ENCODE results near the gene PPP1R2C. TPM values are rescaled to one million over a fixed set of nuclear protein-coding genes. Genes with fewer than 3 reads are reported as not detected.

PPP1R2C gene
- total and polyA plus RNA-seq, 4 donors = not detected

- H3K27me3 ChIP-seq (ENCODE audit: control insufficient read depth in 4 of 4, insufficient read depth in 4 of 4, low read length in 3 of 4) = peaks cover 0 to 3% (median 0%) of the 10 kb centered on the region in 4 donors
These were observed 18.1 kb downstream of the PPP1R2C start for GRCh38 chrX:42759881-42760280.

GRCh38 chrX:42755815-42756214 is 22.1 kb downstream of the PPP1R2C start:
- Histone ChIP-seq H3K4me3 (ENCODE audit: low read depth in 1 of 3, low read length in 3 of 3) (no peak overlapping the region), H3K9me3 (ENCODE audit: control insufficient read depth in 4 of 4, low read length in 3 of 4) (no peaks in the 10 kb centered on the region), H3K4me1 (ENCODE audit: control insufficient read depth in 4 of 4, insufficient read depth in 4 of 4, low read length in 3 of 4) (no peaks in the 10 kb centered on the region), H3K27ac (ENCODE audit: low read depth in 1 of 2, low read length in 2 of 2) (no peak overlapping the region), H3K27me3 (ENCODE audit: control insufficient read depth in 4 of 4, insufficient read depth in 4 of 4, low read length in 3 of 4) (no peaks in the 10 kb centered on the region), H3K36me3 (ENCODE audit: control insufficient read depth in 4 of 4, insufficient read depth in 3 of 4, low read depth in 1 of 4, low read length in 3 of 4) (no peaks in the 10 kb centered on the region), H3K9ac (ENCODE audit: low read depth in 1 of 2, low read length in 2 of 2) (no peak overlapping the region)
- DNase-seq (ENCODE audit: low spot score) = no peak
- TF ChIP-seq NR2F2 (IDR thresholded peaks at IDR 0.05) (no peak), JUND (IDR thresholded peaks at IDR 0.05) (no peak), SP1 (IDR thresholded peaks at IDR 0.05) (no peak), YY1 (IDR thresholded peaks at IDR 0.05) (no peak), FOXA1 (IDR thresholded peaks at IDR 0.05) (no peak), EGR1 (IDR thresholded peaks at IDR 0.05; ENCODE audit: low read depth in 2 of 2) (no peak)
- TF ChIP-seq, protein P1, sequence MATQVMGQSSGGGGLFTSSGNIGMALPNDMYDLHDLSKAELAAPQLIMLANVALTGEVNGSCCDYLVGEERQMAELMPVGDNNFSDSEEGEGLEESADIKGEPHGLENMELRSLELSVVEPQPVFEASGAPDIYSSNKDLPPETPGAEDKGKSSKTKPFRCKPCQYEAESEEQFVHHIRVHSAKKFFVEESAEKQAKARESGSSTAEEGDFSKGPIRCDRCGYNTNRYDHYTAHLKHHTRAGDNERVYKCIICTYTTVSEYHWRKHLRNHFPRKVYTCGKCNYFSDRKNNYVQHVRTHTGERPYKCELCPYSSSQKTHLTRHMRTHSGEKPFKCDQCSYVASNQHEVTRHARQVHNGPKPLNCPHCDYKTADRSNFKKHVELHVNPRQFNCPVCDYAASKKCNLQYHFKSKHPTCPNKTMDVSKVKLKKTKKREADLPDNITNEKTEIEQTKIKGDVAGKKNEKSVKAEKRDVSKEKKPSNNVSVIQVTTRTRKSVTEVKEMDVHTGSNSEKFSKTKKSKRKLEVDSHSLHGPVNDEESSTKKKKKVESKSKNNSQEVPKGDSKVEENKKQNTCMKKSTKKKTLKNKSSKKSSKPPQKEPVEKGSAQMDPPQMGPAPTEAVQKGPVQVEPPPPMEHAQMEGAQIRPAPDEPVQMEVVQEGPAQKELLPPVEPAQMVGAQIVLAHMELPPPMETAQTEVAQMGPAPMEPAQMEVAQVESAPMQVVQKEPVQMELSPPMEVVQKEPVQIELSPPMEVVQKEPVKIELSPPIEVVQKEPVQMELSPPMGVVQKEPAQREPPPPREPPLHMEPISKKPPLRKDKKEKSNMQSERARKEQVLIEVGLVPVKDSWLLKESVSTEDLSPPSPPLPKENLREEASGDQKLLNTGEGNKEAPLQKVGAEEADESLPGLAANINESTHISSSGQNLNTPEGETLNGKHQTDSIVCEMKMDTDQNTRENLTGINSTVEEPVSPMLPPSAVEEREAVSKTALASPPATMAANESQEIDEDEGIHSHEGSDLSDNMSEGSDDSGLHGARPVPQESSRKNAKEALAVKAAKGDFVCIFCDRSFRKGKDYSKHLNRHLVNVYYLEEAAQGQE (IDR thresholded peaks at IDR 0.05) = no peak
- TF ChIP-seq, protein P2, sequence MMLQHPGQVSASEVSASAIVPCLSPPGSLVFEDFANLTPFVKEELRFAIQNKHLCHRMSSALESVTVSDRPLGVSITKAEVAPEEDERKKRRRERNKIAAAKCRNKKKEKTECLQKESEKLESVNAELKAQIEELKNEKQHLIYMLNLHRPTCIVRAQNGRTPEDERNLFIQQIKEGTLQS (IDR thresholded peaks at IDR 0.05) = no peak
- TF ChIP-seq, protein P3, sequence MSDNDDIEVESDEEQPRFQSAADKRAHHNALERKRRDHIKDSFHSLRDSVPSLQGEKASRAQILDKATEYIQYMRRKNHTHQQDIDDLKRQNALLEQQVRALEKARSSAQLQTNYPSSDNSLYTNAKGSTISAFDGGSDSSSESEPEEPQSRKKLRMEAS (IDR thresholded peaks at IDR 0.05) = no peak
- 79% methylated on average over 6 of the region's 6 CpGs for WGBS

More at GRCh38 chrX:42759881-42760280, 18.1 kb downstream of the PPP1R2C start:
- no peaks in the 10 kb centered on the region for H3K36me3 ChIP-seq (ENCODE audit: control insufficient read depth in 4 of 4, insufficient read depth in 3 of 4, low read depth in 1 of 4, low read length in 3 of 4)
- no peak overlapping the region for H3K27ac ChIP-seq (ENCODE audit: low read depth in 1 of 2, low read length in 2 of 2)
- no peak overlapping the region for H3K9ac ChIP-seq (ENCODE audit: low read depth in 1 of 2, low read length in 2 of 2)
- 97% methylated on average over 1 of the region's 1 CpG for WGBS
- no peak for DNase-seq (ENCODE audit: low spot score)
- H3K9me3 ChIP-seq (ENCODE audit: control insufficient read depth in 4 of 4, low read length in 3 of 4) = no peaks in the 10 kb centered on the region
- TF ChIP-seq GABPA (IDR thresholded peaks at IDR 0.05 in 1 of 2, conservative IDR thresholded peaks at IDR 0.05 in 1 of 2) (no peak), RAD21 (IDR thresholded peaks at IDR 0.05) (no peak), FOXA1 (IDR thresholded peaks at IDR 0.05) (no peak), ZBTB33 (IDR thresholded peaks at IDR 0.05) (no peak), TAF1 (conservative IDR thresholded peaks at IDR 0.05) (no peak), YY1 (IDR thresholded peaks at IDR 0.05) (no peak), FOXA2 (IDR thresholded peaks at IDR 0.05) (no peak), NR2F2 (IDR thresholded peaks at IDR 0.05) (no peak), HNF4A (conservative IDR thresholded peaks at IDR 0.05) (no peak)
- TF ChIP-seq, protein P4, sequence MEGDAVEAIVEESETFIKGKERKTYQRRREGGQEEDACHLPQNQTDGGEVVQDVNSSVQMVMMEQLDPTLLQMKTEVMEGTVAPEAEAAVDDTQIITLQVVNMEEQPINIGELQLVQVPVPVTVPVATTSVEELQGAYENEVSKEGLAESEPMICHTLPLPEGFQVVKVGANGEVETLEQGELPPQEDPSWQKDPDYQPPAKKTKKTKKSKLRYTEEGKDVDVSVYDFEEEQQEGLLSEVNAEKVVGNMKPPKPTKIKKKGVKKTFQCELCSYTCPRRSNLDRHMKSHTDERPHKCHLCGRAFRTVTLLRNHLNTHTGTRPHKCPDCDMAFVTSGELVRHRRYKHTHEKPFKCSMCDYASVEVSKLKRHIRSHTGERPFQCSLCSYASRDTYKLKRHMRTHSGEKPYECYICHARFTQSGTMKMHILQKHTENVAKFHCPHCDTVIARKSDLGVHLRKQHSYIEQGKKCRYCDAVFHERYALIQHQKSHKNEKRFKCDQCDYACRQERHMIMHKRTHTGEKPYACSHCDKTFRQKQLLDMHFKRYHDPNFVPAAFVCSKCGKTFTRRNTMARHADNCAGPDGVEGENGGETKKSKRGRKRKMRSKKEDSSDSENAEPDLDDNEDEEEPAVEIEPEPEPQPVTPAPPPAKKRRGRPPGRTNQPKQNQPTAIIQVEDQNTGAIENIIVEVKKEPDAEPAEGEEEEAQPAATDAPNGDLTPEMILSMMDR (IDR thresholded peaks at IDR 0.05; ENCODE audit: low read depth, low read length, missing input control) = no peak
- TF ChIP-seq, protein P3 (IDR thresholded peaks at IDR 0.05) = no peak
- TF ChIP-seq, protein P2 (IDR thresholded peaks at IDR 0.05) = no peak
- no peaks in the 10 kb centered on the region for H3K4me1 ChIP-seq (ENCODE audit: control insufficient read depth in 4 of 4, insufficient read depth in 4 of 4, low read length in 3 of 4)
- H3K4me3 ChIP-seq (ENCODE audit: low read depth in 1 of 3, low read length in 3 of 3) = no peak overlapping the region
